DMS53 (cell line): ENCODE measurements around the gene RAD9A.
"Not testable (repeated sequence)": the region's sequence is repeated elsewhere in the genome, so short reads cannot be mapped to it uniquely, and the experiment has no call there.

Experiments
- DNase-seq: peaks from one replicate; lab custom pipeline; 2025; lab: John Stamatoyannopoulos, UW

Gene RAD9A

DNA sequence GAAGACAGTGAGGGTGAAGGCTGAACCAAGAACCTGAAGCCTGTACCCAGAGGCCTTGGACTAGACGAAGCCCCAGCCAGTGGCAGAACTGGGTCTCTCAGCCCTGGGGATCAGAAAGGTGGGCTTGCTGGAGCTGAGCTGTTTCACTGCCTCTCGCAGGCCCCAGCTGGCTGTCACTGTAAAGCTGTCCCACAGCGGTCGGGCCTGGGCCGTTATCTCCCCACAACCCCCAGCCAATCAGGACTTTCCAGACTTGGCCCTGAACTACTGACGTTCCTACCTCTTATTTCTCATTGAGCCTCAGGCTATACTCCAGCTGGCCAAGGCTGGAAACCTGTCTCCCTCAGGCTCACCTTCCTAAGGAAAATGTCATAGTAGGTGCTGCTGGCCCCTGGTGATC, 5.8 kb downstream of the RAD9A start:
- no peak for DNase-seq

GRCh38 chr11:67397986-67398660, 6.3 kb downstream of the RAD9A start:
- DNase-seq: no peak

DNA sequence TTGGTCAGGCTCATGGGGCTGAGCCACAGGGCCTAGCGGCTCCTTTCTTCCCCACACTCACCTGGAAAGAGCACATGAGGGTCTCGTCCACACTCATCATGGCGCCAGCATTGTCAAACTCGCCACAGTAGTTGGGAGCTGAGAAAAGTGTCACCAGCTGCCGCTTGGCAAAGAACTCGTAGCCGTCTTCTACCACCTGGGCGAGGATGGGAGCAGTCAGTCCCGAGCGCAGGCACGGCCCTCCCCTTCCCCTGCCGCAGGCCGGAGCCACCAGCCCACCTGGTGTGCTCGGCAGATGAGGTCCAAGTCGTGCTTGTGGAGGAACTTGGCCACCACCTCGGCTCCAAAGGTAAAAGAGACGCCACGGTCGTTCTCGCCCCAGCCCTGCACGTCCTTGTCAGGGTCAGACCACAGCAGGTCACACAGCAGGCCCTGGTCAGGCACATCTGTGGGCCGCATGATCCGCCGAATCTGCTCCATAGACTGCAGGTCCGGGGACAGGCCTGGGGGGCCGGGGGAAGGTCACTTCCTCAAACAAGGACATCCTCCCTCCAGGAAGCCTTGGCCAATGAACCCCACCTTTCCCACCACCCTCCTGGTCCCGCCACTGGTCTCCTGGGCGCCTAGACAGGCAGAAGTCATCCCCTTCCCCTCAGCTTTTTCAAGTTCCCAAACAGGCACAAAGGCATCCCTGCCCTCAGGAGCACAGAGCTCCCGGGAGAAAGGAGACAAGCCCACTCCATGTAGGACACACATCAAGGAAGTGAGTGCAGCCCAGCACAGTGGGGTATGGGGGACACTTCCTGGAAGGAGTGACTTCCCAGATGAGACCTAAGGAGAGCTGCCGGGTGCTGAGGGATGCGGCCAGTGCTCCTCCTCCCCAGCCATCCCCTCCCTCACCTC, 7.1 kb downstream of the RAD9A start:
- no peak for DNase-seq

DNA sequence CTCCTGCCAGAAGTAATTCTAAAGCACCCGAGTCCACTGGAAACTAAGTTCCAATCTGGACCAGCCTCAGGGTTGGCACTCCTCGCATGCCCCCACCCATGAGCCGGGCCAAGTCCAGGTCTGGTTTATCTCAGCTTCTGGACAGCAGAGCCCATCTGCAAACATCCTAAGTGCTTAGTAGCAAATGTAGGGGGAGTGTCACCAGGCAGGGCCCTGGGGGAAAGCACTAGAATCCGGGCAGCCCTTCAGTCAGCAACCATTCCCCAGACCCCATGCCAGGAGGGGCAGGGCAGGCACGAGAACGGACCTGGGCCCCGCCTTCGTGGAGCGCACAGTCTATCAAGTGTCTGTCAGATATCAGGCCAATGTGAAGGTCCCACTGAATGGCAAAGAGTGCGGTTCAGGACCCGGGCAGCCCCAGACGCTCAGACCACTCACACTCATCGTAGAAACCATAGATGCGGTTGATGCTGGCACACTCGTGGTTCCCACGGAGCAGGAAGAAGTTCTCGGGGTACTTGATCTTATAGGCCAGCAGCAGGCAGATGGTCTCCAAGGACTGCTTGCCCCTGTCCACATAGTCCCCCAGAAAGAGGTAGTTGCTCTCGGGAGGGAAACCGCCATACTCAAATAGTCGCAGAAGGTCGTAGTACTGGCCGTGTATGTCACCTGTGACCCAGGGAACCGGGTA, 8.6 kb downstream of the RAD9A start:
- DNase-seq: no peak

DNA sequence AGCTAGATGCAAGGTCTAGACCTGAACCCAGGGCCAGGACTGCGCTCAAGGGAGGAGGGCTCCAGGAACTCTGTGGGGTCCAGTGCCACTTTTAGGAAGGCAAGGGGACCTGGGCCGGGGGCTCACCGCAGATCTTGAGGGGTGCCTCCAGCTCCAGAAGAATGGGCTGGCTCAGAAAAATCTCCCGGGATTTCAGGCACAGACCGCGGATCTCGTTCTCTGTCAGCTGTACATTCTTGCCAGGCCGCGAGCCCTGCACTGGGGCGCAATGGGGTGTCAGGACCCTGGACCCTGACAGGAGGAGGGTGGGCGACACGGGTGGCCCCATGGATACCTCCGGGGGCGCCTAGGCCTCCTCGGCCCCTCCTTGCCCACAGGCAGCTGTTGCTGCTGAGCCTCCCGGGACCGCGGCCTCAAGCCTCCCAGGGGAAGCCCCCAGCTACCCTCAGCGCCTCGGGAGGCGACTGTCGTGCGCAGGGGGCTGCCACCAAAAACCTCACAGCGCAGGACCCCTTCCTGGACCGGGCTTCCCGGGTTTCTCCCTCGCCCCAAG, 9.2 kb downstream of the RAD9A start:
- peak; percentile 43 for DNase-seq

DNA sequence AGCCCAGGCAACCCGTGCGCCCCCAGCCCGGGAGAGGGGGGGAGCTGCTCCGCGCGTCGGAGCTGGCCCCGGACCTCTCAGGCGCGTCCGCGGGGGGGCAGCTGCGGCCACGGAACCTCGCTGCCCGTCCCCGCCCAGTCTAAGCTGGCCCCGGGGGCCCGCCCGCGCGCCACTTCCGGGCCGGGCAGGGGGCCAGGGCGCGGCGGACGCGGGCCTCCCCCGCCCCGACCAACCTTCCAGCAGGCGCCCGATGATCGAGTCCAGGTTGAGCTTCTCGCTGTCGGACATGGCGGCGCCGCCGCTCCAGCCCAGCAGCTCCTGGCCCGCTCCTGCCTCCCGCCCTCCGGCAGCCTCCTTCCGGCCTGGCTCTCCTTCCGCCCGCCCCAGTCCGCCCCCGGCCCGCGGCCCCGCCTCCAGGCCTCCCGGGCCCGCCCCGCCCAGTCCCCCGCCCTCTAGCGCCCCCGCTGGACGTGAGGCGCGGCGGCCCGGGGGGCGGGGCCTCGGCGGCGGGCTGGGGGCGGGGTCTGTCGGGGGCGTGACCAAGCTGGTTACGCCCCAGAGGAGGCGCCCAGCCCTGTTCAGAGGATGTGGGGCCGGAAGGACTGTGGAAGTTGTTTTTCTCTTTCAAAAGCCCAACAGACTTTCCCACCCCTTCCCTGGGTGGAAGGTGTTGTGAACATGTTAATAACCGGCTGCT, 9.9 kb downstream of the RAD9A start, which contains the start of gene PPP1CA:
Gene PPP1CA, minus strand, starts transcription at position 364 of the 697 bp plus-strand sequence. Its CDS starts 76 bp downstream, at position 288.
- DNase-seq: peak; percentile 97

DNA sequence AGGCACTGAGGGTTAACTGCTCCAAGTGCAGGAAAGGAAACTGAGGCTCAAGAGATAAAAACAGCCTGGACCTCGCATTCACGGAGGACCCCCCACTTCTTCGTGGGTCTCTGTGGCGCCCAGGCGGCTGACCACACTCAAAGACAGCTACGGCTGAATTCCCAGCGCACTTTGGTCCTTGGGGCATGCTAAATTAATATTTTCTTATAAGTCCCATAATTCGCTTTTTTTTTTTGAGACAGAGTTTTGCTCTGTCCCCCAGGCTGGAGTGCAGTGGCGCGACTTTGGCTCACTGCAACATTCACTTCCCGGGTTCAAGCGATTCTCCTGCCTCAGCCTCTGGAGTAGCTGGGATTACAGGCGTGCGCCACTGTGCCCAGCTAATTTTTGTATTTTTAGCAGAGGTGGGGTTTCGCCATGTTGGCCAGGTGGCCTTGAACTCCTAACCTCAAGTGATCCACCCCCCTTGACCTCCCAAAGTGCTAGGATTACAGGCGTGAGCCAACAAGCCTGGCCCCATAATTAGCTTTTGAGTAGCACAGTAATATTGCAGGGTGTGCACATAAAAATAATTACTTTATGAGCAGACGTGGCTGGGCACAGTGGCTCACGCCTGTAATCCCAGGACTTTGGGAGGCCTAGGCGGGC, 10.5 kb downstream of the RAD9A start:
- DNase-seq: not testable (repeated sequence)

- DNase-seq: not testable (repeated sequence)
Observed at GRCh38 chr11:67403085-67403484, 11.3 kb downstream of the RAD9A start.

GRCh38 chr11:67404515-67405195, 12.9 kb downstream of the RAD9A start:
- DNase-seq: no peak

DNA sequence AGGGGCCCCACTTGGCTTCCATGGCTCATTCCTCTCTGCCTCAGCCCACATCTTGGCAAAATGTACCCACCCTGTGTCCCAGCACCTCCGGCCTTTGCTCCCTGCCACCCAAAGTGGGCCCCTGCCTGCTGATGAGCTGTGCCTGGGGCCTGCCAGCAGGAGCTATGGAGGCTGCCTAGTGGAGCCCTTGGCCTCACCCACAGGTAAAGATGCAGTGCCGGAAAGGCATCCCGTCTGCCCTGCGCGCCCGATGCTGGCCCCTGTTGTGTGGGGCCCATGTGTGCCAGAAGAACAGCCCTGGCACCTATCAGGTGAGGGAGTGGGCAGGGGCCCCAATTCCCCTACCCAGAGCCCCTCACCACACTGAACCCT, 13.4 kb downstream of the RAD9A start:
- no peak for DNase-seq

GRCh38 chr11:67405688-67406339, 14.0 kb downstream of the RAD9A start:
- DNase-seq: no peak

- DNase-seq: no peak
Observed at GRCh38 chr11:67406420-67406968, 14.7 kb downstream of the RAD9A start.

DNA sequence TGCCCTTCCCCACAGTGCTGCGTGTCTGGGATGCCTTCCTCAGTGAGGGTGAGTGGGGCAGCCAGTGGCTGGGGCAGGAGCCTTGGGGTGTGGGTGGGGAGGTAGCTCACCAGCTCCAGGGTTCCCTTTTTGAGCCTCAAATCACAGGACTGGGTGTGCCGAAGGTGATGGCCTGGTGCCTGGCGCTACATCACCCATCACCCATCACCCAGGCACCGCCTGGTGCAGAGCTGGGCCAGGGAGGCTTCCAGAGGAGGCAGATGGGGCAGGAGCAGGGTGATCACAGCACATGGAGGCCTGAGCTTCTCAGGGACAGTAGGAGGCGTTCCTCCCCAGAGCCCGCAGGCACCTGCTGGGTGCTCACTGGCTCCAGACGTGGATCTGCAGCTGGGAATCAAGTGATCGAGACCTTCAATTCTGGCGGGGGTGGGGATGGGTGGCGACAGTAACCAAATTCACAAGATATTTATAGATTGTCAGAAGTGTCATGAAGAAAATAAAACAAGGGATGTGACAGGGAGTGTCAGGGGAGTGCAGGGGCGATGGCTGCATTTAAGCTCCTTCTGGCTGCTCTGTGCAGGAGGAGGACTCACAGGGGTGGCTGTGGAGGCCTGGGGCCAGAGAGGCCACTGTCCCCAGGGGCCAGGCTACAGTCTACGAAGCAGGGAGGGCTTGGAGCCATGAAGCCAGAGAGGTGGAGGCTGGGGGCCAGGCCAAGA, 15.3 kb downstream of the RAD9A start:
- peak; percentile 56 for DNase-seq

GRCh38 chr11:67407688-67408163, 15.9 kb downstream of the RAD9A start:
- DNase-seq: no peak

DNA sequence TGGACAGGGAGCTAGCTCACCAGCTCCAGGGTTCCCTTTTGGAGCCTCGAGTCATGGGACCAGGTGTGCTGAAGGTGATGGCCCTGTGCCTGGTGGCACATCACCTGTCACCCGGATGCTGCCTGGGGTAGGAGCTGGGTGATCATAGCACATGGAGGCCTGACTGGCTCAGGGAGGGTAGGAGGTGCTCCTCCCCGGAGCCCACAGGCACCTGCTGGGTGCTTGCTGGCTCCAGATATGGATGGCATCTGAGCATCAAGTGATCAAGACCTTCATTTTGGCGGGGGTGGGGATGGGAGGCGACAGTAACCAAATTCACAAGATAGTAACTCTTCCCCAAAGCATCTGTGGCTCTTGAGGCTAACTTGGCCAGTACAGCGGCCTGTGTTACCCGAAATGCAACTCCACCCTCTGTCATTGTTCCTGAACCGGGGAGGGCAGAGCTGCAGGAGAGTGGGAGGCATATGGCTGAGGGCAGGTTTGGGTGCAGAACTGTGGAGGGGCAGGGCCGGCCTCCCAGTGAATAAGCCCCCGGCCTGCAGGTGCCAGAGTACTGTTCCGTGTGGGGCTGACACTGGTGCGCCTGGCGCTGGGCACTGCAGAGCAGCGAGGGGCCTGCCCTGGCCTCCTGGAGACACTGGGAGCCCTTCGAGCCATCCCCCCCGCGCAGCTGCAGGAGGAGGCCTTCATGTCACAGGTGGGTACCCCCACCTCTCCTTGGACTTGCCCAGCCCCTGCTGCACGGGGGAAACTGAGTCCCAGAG, 16.8 kb downstream of the RAD9A start:
- no peak for DNase-seq

DNA sequence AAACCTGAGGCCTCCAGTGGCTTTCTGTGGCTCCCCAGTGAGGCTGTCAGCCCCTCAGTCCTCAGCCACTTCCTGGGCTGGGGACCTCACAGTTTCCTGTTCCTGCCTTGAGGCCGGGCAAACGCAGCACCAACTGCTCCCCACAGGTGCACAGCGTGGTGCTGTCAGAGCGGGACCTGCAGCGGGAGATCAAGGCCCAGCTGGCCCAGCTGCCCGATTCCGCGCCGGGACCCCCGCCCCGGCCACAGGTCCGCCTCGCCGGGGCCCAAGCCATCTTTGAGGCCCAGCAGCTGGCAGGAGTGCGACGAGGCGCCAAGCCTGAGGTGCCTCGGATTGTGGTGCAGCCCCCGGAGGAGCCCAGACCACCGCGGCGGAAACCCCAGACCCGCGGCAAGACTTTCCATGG, 17.5 kb downstream of the RAD9A start:
- no peak for DNase-seq

DNA sequence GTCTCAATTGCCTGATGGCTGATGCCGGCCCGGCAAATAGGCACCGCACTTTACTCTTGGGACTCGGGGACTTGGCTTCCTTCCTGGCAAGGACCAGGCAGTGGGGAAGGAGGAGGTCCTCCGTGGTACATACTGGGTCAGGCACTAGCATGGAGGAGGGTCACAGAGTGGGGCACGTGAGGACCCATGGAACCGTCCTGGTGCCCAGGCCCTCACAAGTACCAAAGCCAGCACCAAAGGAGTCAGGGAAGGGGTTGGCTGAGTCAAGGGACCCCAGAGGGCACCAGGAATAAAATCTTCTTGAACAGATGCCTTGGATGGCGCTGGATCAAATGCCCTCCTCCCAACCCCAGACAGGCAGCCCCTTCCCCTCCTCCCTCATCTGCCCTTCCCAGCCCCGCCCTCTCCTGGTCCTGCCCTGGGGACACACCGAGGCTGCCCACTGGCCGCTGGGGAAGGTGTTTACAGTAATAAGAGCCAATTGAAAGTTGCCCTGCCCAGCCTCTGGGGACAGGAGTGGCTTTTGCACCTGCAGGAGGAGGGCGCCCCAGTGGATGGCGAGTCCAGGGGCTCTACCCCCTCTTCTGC, 18.1 kb downstream of the RAD9A start:
- peak; percentile 73 for DNase-seq

- DNase-seq: no peak
Observed at GRCh38 chr11:67410369-67410831, 18.6 kb downstream of the RAD9A start.
